Esophagus (tissue), 2 donors: ENCODE results near the gene CDK9. TPM values are rescaled to one million over a fixed set of nuclear protein-coding genes. Genes with fewer than 3 reads are reported as not detected.
A peak's percentile ranks its signal among the peaks of the same experiment; 100 is the strongest.

Experiments
- H3K27ac ChIP-seq, 2 donors: one replicate each; pipeline ENCODE4 v1.5.1; 2013; ENCODE audit warnings: low read depth in 2 of 2, mild to moderate bottlenecking in 2 of 2, inconsistent platforms in 1 of 2, low read length in 1 of 2, moderate library complexity in 1 of 2
- H3K27me3 ChIP-seq, 2 donors: one replicate each; pipeline ENCODE4 v1.6.1; 2013; ENCODE audit warnings: low read length in 2 of 2, control low read depth in 1 of 2, mild to moderate bottlenecking in 1 of 2; ENCODE audit not compliant: insufficient read depth in 2 of 2, control insufficient read depth in 1 of 2
- H3K36me3 ChIP-seq, 2 donors: one replicate each; pipeline ENCODE4 v1.6.1; 2013; ENCODE audit warnings: low read length in 1 of 2; ENCODE audit not compliant: control insufficient read depth in 2 of 2, insufficient read depth in 2 of 2
- H3K4me1 ChIP-seq, 2 donors: one replicate each; pipeline ENCODE4 v1.6.1; 2013; ENCODE audit warnings: low read length in 1 of 2; ENCODE audit not compliant: control insufficient read depth in 2 of 2, insufficient read depth in 2 of 2
- H3K4me3 ChIP-seq, 2 donors: one replicate each; pipeline ENCODE4 v1.5.1; 2013; ENCODE audit warnings: low read length in 2 of 2, mild to moderate bottlenecking in 2 of 2, low read depth in 1 of 2, moderate library complexity in 1 of 2
- H3K9me3 ChIP-seq, 2 donors: one replicate each; pipeline ENCODE4 v1.6.1; 2013; ENCODE audit warnings: mild to moderate bottlenecking in 2 of 2, low read depth in 1 of 2, low read length in 1 of 2, moderate library complexity in 1 of 2; ENCODE audit not compliant: control insufficient read depth in 2 of 2, insufficient read depth in 1 of 2
- WGBS, 2 donors: extraction: QIAGEN DNeasy Blood & Tissue Kit; methylation state at CpG; one replicate each; pipeline ENCODE4 v1.1.7; 2013; 5-methylcytosine and 5-hydroxymethylcytosine counted together
- polyA plus RNA-seq, 2 donors: library from polyadenylated mRNA; stranded (reverse); fragments of 200-250 nt; gene quantifications; one replicate each; pipeline ENCODE4 v1.2.3, GENCODE V29; 2013
- donor health status: healthy with polysubstance abuse.
- donor health status: Bipolar disorder and iron deficiency.

CDK9 gene
- polyA plus RNA-seq, 2 donors, result 34.2 to 44.2 TPM

- H3K4me3 ChIP-seq, result peak overlapping the region; percentile 47 to 55
- H3K9me3 ChIP-seq, result no peaks in the 10 kb centered on the region
- 2 to 3% methylated on average over 38 to 43 of the region's 43 CpGs for WGBS, 2 donors
- peak overlapping the region; percentile 44 to 83 for H3K27ac ChIP-seq
- H3K27me3 ChIP-seq, result no peaks in the 10 kb centered on the region
- no peaks in the 10 kb centered on the region for H3K36me3 ChIP-seq
- H3K4me1 ChIP-seq, result peaks cover 0 to 5% of the 10 kb centered on the region in 2 donors
Measured at GRCh38 chr9:127770905-127771569, 14.8 kb upstream of the CDK9 start.

- Histone ChIP-seq H3K9me3 (no peaks in the 10 kb centered on the region), H3K27ac (peak overlapping the region; percentile 44 to 76), H3K36me3 (no peaks in the 10 kb centered on the region), H3K27me3 (no peaks in the 10 kb centered on the region), H3K4me1 (peaks cover 0 to 5% of the 10 kb centered on the region in 2 donors), H3K4me3 (peak overlapping the region in 1 of 2 donors; percentile 55)
- 3% methylated on average over 18 to 19 of the region's 19 CpGs for WGBS, 2 donors
Measured at GRCh38 chr9:127771570-127772189, 14.2 kb upstream of the CDK9 start.

DNA sequence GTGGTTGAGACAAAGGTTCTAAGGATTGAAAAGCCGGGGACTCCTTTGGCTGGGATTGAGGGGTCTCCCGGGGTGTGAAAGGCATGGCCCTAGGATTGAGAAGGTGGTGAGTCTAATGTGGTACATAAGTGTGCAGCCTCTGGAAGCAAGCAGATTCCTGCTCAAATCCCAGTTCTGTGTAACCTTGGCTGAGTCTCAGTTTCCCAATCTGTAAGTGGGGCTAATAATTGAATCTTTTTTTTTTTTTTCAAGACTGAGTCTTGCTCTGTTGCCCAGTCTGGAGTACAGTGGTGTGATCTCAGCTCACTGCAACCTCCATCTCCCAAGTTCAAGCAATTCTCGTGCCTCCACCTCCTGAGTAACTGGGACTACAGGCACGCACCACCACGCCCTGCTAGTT, 13.2 kb upstream of the CDK9 start:
- Histone ChIP-seq H3K36me3 (no peaks in the 10 kb centered on the region), H3K4me3 (no peak overlapping the region), H3K27ac (no peak overlapping the region), H3K27me3 (no peaks in the 10 kb centered on the region), H3K4me1 (peaks cover 0 to 5% of the 10 kb centered on the region in 2 donors), H3K9me3 (no peaks in the 10 kb centered on the region)
- 92 to 96% methylated on average over 5 of the region's 5 CpGs for whole genome bisulfite sequencing, 2 donors

- no peak overlapping the region for H3K27ac ChIP-seq
- 90 to 93% methylated on average over 3 of the region's 3 CpGs for WGBS, 2 donors
Measured at GRCh38 chr9:127773272-127773671, 12.6 kb upstream of the CDK9 start.

DNA sequence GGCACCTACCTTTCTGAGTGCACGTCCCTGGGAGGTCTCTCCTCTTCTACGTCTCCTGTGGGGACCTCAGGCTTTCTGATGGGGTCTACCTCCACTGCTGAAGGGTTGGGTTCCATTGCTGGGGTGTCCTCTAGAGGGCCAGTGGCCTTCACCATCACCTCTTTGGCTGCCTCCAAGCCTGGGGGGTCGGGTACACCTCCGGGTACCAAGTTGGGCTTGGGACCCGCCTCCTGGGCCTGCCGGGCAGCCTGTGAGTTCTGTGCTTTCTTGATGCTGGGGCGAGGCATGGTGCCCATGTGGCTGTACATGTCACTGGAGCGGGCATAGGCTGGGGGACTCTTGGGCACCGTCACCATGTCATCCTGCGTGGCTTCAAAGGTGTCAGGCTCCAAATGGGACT, 11.9 kb upstream of the CDK9 start:
- no peak overlapping the region for H3K27ac ChIP-seq
- no peaks in the 10 kb centered on the region for H3K36me3 ChIP-seq
- 88 to 91% methylated on average over 10 of the region's 10 CpGs for WGBS, 2 donors
- peaks cover 0 to 5% of the 10 kb centered on the region in 2 donors for H3K4me1 ChIP-seq
- no peaks in the 10 kb centered on the region for H3K27me3 ChIP-seq
- H3K9me3 ChIP-seq, result no peaks in the 10 kb centered on the region
- H3K4me3 ChIP-seq, result no peak overlapping the region

More at GRCh38 chr9:127773272-127773671, 12.6 kb upstream of the CDK9 start:
- no peaks in the 10 kb centered on the region for H3K27me3 ChIP-seq
- H3K4me3 ChIP-seq, result no peak overlapping the region
- no peaks in the 10 kb centered on the region for H3K36me3 ChIP-seq
- peaks cover 0 to 5% of the 10 kb centered on the region in 2 donors for H3K4me1 ChIP-seq
- no peaks in the 10 kb centered on the region for H3K9me3 ChIP-seq

DNA sequence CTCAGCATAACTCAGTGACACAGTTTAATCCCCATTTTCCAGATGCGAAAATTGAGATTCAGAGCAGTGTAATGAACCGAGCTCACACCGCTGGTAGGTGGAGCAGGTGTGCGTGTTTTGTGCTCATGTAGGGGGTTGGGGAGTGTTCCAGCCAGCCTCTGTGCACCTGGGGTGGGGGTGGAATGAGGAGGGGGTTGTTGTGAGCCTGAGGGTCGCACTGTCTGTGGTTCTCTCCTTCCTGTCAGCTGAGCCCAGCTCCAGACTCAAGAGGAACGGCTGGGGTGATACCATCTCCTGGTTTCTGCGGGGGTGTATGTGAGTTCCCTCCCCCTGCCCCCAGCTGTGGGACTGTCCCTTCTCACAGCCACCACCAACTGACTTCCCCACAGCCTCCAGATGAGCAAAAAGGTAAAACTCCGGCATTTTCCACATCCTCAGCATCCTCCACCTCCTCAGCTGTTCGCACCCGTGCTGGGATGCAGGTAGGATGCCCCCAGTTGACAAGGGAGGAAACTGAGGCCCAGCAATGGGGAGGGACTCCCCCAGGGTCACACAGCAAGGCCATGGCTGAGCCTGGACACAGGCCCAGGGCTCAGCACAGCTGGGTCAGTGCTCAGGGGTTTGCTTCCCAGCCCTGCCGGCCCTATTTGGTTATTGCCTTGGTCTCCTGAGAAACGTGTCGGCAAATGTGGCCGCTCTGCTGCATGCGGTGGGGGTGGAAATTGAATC, 9.5 kb upstream of the CDK9 start:
- 66 to 69% methylated on average over 13 to 15 of the region's 15 CpGs for WGBS, 2 donors
- no peaks in the 10 kb centered on the region for H3K9me3 ChIP-seq
- H3K27ac ChIP-seq, result no peak overlapping the region
- H3K36me3 ChIP-seq, result no peaks in the 10 kb centered on the region
- no peaks in the 10 kb centered on the region for H3K27me3 ChIP-seq
- H3K4me3 ChIP-seq, result peak overlapping the region; percentile 12 to 20
- peaks cover 0 to 4% of the 10 kb centered on the region in 2 donors for H3K4me1 ChIP-seq

DNA sequence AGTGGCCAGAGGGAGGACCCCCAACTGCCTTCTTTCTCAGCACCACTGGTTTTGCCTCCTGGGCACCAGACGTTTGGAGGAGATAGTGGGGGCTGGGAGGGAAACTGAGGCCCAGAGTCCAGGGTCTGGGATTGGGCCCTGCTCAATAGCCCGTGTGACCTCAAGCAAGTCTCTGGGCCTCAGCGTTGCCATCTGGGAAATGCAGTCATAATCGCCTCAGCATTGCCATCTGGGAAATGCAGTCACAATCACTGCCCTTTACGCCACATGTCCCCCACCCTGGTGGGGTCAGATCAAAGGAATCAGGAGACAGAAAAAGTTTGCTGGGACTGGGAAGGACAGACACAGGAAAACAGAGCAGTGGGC, 8.9 kb upstream of the CDK9 start:
- Histone ChIP-seq H3K9me3 (no peaks in the 10 kb centered on the region), H3K27ac (no peak overlapping the region), H3K36me3 (no peaks in the 10 kb centered on the region), H3K27me3 (no peaks in the 10 kb centered on the region), H3K4me3 (peak overlapping the region; percentile 12 to 20), H3K4me1 (peaks cover 0 to 2% of the 10 kb centered on the region in 2 donors)
- WGBS, 2 donors, result 63 to 71% methylated on average over 5 of the region's 5 CpGs

DNA sequence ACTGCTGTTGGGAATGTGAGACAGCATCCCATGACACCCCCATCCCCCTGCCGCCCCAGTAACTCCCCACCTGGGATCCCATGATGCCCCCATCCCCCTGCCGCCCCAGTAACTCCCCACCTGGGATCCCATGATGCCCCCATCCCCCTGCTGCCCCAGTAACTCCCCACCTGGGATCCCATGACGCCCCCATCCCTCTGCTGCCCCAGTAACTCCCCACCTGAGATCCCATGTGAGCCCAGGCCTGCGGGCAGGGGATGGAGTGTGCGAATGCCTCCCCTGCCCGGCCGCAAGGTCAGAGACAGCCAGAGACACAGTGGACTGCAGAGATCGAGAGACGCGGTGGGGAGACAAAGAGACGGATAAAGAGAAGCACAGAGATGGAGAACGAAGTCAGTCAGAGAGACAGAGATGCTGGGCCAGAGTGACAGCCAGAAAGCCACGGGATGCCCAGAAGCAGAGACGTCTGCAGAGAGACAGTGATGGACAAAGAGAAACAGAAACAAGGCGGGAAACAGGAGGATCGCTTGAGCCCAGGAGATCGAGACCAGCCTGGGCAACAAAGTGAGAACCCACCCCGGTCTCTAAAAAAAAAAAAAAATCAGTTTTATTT, 8.4 kb upstream of the CDK9 start:
- Histone ChIP-seq H3K9me3 (no peaks in the 10 kb centered on the region), H3K27me3 (no peaks in the 10 kb centered on the region), H3K27ac (peak overlapping the region in 1 of 2 donors; percentile 22), H3K36me3 (no peaks in the 10 kb centered on the region), H3K4me1 (peaks cover 0 to 2% of the 10 kb centered on the region in 2 donors), H3K4me3 (peak overlapping the region; percentile 20 to 25)
- WGBS, 2 donors, result 70% methylated on average over 18 of the region's 18 CpGs

GRCh38 chr9:127778280-127779135, 7.3 kb upstream of the CDK9 start, which contains the start of gene SH2D3C:
SH2D3C (minus strand) TSS chr9:127778666; CDS start chr9:127778627, 39 bp downstream.
- Histone ChIP-seq H3K4me1 (peaks cover 0 to 2% of the 10 kb centered on the region in 2 donors), H3K4me3 (peak within 1 kb of the TSS; percentile 20 to 25), H3K9me3 (no peaks in the 10 kb centered on the region), H3K36me3 (no peaks in the 10 kb centered on the region), H3K27ac (peak within 1 kb of the TSS; percentile 45 to 51), H3K27me3 (no peaks in the 10 kb centered on the region)
- 54 to 64% methylated on average over 13 of the region's 13 CpGs for WGBS, 2 donors
